ENCODE data around the gene SUSD1.

Gene SUSD1

DNA sequence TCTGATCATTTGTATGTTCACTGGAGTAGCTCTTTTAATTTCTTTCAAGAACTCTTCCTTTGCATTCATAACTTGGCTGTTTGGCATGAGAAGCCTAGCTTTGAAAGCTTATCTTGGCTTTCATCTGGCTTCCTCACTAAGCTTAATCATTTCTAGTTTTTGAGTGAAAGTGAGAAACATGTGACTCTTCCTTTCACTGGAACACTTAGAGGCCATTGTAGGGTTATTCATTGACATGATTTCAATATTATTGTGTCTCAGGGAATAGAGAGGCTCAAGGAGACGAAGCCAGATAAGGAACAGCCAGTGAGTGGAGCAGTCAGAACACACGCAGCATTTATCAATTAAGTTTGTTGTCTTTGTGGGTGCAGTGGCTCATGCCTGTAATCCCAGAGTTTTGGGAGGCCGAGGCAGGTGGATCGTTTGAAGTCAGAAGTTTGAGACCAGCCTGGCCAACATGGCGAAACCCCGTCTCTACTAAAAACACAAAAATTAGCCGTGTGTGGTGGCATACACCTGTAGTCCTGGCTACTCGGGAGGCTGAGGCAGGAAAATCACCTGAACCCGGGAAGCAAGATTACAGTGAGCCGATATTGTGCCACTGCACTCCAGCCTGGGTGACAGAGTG, 180.2 kb downstream of the SUSD1 start:
- Histone ChIP-seq H3K36me3 (ENCODE audit: control insufficient read depth in 1 of 2, insufficient read depth in 2 of 2, low read length in 2 of 2) (no peaks in the 10 kb centered on the region), H3K9ac (ENCODE audit: low read depth in 1 of 2, low read length in 2 of 2) (no peak overlapping the region), H3K27me3 (ENCODE audit: control insufficient read depth in 1 of 2, insufficient read depth in 2 of 2, low read length in 2 of 2) (no peaks in the 10 kb centered on the region), H3K4me1 (ENCODE audit: control insufficient read depth in 1 of 2, insufficient read depth in 2 of 2, low read length in 2 of 2) (no peaks in the 10 kb centered on the region), H3K9me3 (ENCODE audit: control insufficient read depth in 1 of 2, low read length in 2 of 2) (no peaks in the 10 kb centered on the region), H3K27ac (ENCODE audit: low read depth, low read length) (peak overlapping the region; percentile 46), H3K4me3 (ENCODE audit: low read depth in 1 of 2, low read length in 2 of 2) (no peak overlapping the region)

DNA sequence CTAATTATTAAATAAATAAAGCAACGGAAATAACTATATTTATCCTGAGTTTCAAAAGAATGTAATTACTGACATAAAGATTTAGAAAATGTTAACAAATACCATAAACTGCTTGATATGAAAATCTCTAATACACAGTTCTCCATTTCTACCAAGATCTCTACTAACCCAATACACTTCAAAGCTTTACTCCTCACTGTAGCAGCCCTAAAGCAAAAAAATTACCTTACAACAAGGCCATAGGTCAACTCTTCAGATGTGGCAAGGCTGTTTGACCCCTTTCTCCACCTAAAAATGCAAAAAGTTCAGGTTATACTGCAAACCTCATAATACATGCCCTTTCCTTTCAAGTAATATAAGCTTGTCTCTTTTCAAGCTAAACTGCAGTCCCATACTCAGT, 181.8 kb downstream of the SUSD1 start:
- no peaks in the 10 kb centered on the region for H3K27me3 ChIP-seq (ENCODE audit: control insufficient read depth in 1 of 2, insufficient read depth in 2 of 2, low read length in 2 of 2)
- no peaks in the 10 kb centered on the region for H3K36me3 ChIP-seq (ENCODE audit: control insufficient read depth in 1 of 2, insufficient read depth in 2 of 2, low read length in 2 of 2)
- no peaks in the 10 kb centered on the region for H3K4me1 ChIP-seq (ENCODE audit: control insufficient read depth in 1 of 2, insufficient read depth in 2 of 2, low read length in 2 of 2)
- no peaks in the 10 kb centered on the region for H3K9me3 ChIP-seq (ENCODE audit: control insufficient read depth in 1 of 2, low read length in 2 of 2)
- no peak overlapping the region for H3K27ac ChIP-seq (ENCODE audit: low read depth, low read length)
- H3K4me3 ChIP-seq (ENCODE audit: low read depth in 1 of 2, low read length in 2 of 2) = no peak overlapping the region
- no peak overlapping the region for H3K9ac ChIP-seq (ENCODE audit: low read depth in 1 of 2, low read length in 2 of 2)

DNA sequence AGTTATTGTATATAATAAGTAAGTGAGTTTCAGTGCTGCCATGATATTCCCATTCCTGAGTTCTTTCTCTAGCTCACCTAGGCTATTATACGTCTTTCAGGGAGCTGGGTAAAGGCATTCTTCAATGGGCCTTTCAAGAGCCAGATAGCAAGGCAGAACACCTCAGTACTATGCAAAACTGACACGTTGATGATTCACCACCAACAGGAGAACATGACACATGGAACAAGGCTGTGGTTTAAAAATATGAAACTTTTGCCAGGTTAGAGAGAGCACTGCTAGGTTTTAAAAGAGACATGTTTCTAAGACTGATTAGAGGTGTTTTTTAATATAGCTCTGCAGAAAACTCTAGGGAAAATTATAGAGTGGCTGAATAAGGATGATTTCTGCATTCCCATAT, 182.6 kb downstream of the SUSD1 start:
- H3K4me3 ChIP-seq (ENCODE audit: low read depth in 1 of 2, low read length in 2 of 2) = no peak overlapping the region
- H3K9me3 ChIP-seq (ENCODE audit: control insufficient read depth in 1 of 2, low read length in 2 of 2) = no peaks in the 10 kb centered on the region
- H3K4me1 ChIP-seq (ENCODE audit: control insufficient read depth in 1 of 2, insufficient read depth in 2 of 2, low read length in 2 of 2) = no peaks in the 10 kb centered on the region
- no peaks in the 10 kb centered on the region for H3K27me3 ChIP-seq (ENCODE audit: control insufficient read depth in 1 of 2, insufficient read depth in 2 of 2, low read length in 2 of 2)
- H3K9ac ChIP-seq (ENCODE audit: low read depth in 1 of 2, low read length in 2 of 2) = no peak overlapping the region
- no peak overlapping the region for H3K27ac ChIP-seq (ENCODE audit: low read depth, low read length)
- H3K36me3 ChIP-seq (ENCODE audit: control insufficient read depth in 1 of 2, insufficient read depth in 2 of 2, low read length in 2 of 2) = no peaks in the 10 kb centered on the region

DNA sequence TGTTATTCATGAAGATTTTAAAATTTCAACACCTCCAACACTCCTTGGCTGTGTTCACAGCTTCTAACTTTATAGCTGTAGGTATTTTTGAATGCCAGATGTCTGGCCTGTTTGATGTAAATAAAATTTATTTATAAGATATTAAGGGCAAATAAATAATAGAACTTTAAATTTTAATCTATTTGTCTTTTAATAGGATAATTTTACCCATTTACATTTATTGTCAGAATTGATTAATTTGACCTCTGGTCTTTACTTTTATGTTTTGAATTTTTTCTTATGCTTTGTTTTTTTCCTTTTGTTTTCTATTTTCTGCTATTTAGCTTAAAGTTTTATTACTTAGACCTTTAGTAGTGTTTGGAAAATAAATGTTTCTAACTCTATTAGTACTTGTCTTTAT, 183.9 kb downstream of the SUSD1 start:
- H3K27ac ChIP-seq (ENCODE audit: low read depth, low read length) = no peak overlapping the region
- no peaks in the 10 kb centered on the region for H3K36me3 ChIP-seq (ENCODE audit: control insufficient read depth in 1 of 2, insufficient read depth in 2 of 2, low read length in 2 of 2)
- H3K9ac ChIP-seq (ENCODE audit: low read depth in 1 of 2, low read length in 2 of 2) = no peak overlapping the region
- no peaks in the 10 kb centered on the region for H3K4me1 ChIP-seq (ENCODE audit: control insufficient read depth in 1 of 2, insufficient read depth in 2 of 2, low read length in 2 of 2)
- no peaks in the 10 kb centered on the region for H3K9me3 ChIP-seq (ENCODE audit: control insufficient read depth in 1 of 2, low read length in 2 of 2)
- H3K27me3 ChIP-seq (ENCODE audit: control insufficient read depth in 1 of 2, insufficient read depth in 2 of 2, low read length in 2 of 2) = no peaks in the 10 kb centered on the region
- H3K4me3 ChIP-seq (ENCODE audit: low read depth in 1 of 2, low read length in 2 of 2) = no peak overlapping the region

Measured in duodenal mucosa (tissue), 2 donors.